HepG2 (cell line): ENCODE results near the gene VPS9D1. TPM values are rescaled to one million over a fixed set of nuclear protein-coding genes. Genes with fewer than 3 reads are reported as not detected.

ENCODE experiments used
- ATAC-seq: fragments of 200-7000 bp; cut with Tn5 transposase; 3 replicates; pipeline ENCODE4 v1.9.1; 2020; ENCODE audit warnings: mild to moderate bottlenecking, moderate library complexity
- BruUV-seq: library from RNA; stranded (reverse); fragments of 400-500 nt; replicated peaks from 2 replicates; lab custom pipeline; 2021; lab: Mats Ljungman, UMichigan
- CTCF ChIA-PET: fragments of 300-600 bp; formaldehyde crosslinking; extraction: SDS; loops from one replicate; lab custom pipeline; 2021; ENCODE audit warnings: low total read pairs, inconsistent platforms, low intra/inter-chr PET ratio; lab: Yijun Ruan, JAX
- POLR2A ChIA-PET: fragments of 350-600 bp; sonication (Branson Sonifier 250); formaldehyde crosslinking; loops from one replicate; lab custom pipeline; 2020; ENCODE audit warnings: antibody characterized with exemption, inconsistent platforms; lab: Yijun Ruan, JAX
- DNase-seq: peaks from one replicate; pipeline ENCODE4 v3.0.0-alpha.2; 2015; ENCODE audit warnings: low spot score
- FAIRE-seq: peaks from 3 replicates; lab custom pipeline; 2011; peaks lifted over from hg19 to GRCh38; lab: Jason Lieb, UNC
- H2AFZ ChIP-seq: one replicate; pipeline ENCODE4 v1.6.1; 2011; ENCODE audit warnings: low read length, inconsistent platforms
- H3K27ac ChIP-seq: fragments of 300-600 bp; 3 replicates; pipeline ENCODE4 v1.8.0; 2011; ENCODE audit warnings: mixed run types, mild to moderate bottlenecking, mixed read lengths, low read length, inconsistent platforms; ENCODE audit not compliant: insufficient read depth; ENCODE audit errors: extremely low read length
- H3K27me3 ChIP-seq, 2 experiments: fragments of 200-600 bp in 1 of 2; 2 replicates in 1 of 2; 3 replicates in 1 of 2; pipeline versions ENCODE4 v1.6.0 to v1.8.0; 2011; ENCODE audit warnings: low read length in 2 of 2, mild to moderate bottlenecking in 2 of 2, moderate library complexity in 2 of 2, inconsistent platforms in 1 of 2; ENCODE audit not compliant: insufficient read depth in 2 of 2, control insufficient read depth in 1 of 2
- H3K36me3 ChIP-seq, 2 experiments: fragments of 200-600 bp in 1 of 2; replicated peaks in 1 of 2; 2 replicates in 1 of 2; 3 replicates in 1 of 2; pipeline versions ENCODE4 v1.5.1 to v1.8.0; 2011; ENCODE audit warnings: low read length in 2 of 2, inconsistent platforms in 1 of 2; ENCODE audit not compliant: insufficient read depth in 2 of 2, control insufficient read depth in 1 of 2
- H3K4me1 ChIP-seq: 2 replicates; pipeline ENCODE4 v1.5.1; 2012; ENCODE audit warnings: low read length, inconsistent platforms; ENCODE audit not compliant: insufficient read depth
- H3K4me2 ChIP-seq: 2 replicates; pipeline ENCODE4 v1.6.0; 2011; ENCODE audit warnings: low read depth, low read length, inconsistent platforms
- H3K4me3 ChIP-seq, 3 experiments: fragments of 200-600 bp in 1 of 3; sonication (generic), shearing (Covaris generic) in 1 of 3; replicated peaks in 1 of 3; 2 replicates each; pipeline ENCODE4 v1.5.1; 2011 to 2016; ENCODE audit warnings: low read length in 3 of 3, inconsistent platforms in 2 of 3, low read depth in 2 of 3, mild to moderate bottlenecking in 2 of 3, control low read depth in 1 of 3, mixed read lengths in 1 of 3; ENCODE audit not compliant: insufficient read depth in 1 of 3
- H3K79me2 ChIP-seq: one replicate; pipeline ENCODE4 v1.6.1; 2011; ENCODE audit warnings: low read length, inconsistent platforms; ENCODE audit not compliant: insufficient read depth
- H3K9ac ChIP-seq: 2 replicates; pipeline ENCODE4 v1.6.0; 2011; ENCODE audit warnings: mild to moderate bottlenecking, low read depth, low read length, inconsistent platforms; ENCODE audit not compliant: insufficient read depth
- H3K9me3 ChIP-seq: 2 replicates; pipeline ENCODE4 v1.5.1; 2012; ENCODE audit warnings: mild to moderate bottlenecking, low read length
- H4K20me1 ChIP-seq: 2 replicates; pipeline ENCODE4 v1.6.0; 2011; ENCODE audit warnings: inconsistent platforms, mild to moderate bottlenecking, low read length, moderate library complexity; ENCODE audit not compliant: insufficient read depth
- ARHGAP35 ChIP-seq: sonication (generic); formaldehyde crosslinking; IDR thresholded peaks from 2 replicates; pipeline ENCODE4 v1.9.0; 2022; ENCODE audit warnings: mild to moderate bottlenecking, inconsistent platforms, moderate library complexity, missing genetic modification reagents, borderline replicate concordance
- ATF7 ChIP-seq, 2 experiments: fragments of 450-650 bp in 1 of 2; sonication (generic) in 1 of 2; formaldehyde crosslinking in 1 of 2; IDR thresholded peaks; 2 replicates each; pipeline versions ENCODE4 v1.4.0 to v1.6.1; 2016 to 2020; ENCODE audit warnings: antibody characterized with exemption in 1 of 2, mild to moderate bottlenecking in 1 of 2, missing genetic modification reagents in 1 of 2
- EHMT2 ChIP-seq: fragments of 200-600 bp; sonication (generic); IDR thresholded peaks from 2 replicates; pipeline ENCODE4 v1.7.0; 2017; ENCODE audit warnings: antibody characterized with exemption, low read depth, low read length, borderline replicate concordance
- GTF2F1 ChIP-seq: fragments of 150-350 bp; IDR thresholded peaks from 2 replicates; pipeline ENCODE4 v1.6.1; 2014; ENCODE audit warnings: low read length
- HMGA1 ChIP-seq: sonication (generic); formaldehyde crosslinking; conservative IDR thresholded peaks from 2 replicates; pipeline ENCODE4 v1.4.0; 2020; ENCODE audit warnings: missing genetic modification reagents
- HOXA3 ChIP-seq: sonication (generic); formaldehyde crosslinking; IDR thresholded peaks from 2 replicates; pipeline ENCODE4 v1.5.0; 2020; ENCODE audit warnings: missing genetic modification reagents
- RBM39 ChIP-seq: fragments of 200-400 bp; formaldehyde crosslinking; IDR thresholded peaks from one replicate; pipeline ENCODE4 v1.6.1; 2018; ENCODE audit warnings: antibody characterized with exemption, mild to moderate bottlenecking, low read depth, low read length; ENCODE audit not compliant: poor library complexity, severe bottlenecking
- RXRA ChIP-seq: sonication (generic); formaldehyde crosslinking; IDR thresholded peaks from 2 replicates; pipeline ENCODE4 v1.5.1; 2020; ENCODE audit warnings: missing genetic modification reagents
- ZEB1 ChIP-seq: IDR thresholded peaks from 2 replicates; pipeline ENCODE4 v1.6.1; 2012; ENCODE audit warnings: mild to moderate bottlenecking, low read depth, inconsistent platforms; ENCODE audit not compliant: insufficient replicate concordance
- ZNF160 ChIP-seq: sonication (generic); formaldehyde crosslinking; IDR thresholded peaks from 2 replicates; pipeline ENCODE4 v1.8.0; 2022; ENCODE audit warnings: mild to moderate bottlenecking, inconsistent platforms, missing genetic modification reagents
- ZNF382 ChIP-seq: sonication (generic); formaldehyde crosslinking; IDR thresholded peaks from 2 replicates; pipeline ENCODE4 v1.5.0; 2020; ENCODE audit warnings: missing genetic modification reagents, mild to moderate bottlenecking, borderline replicate concordance
- ZNF749 ChIP-seq: sonication (generic); formaldehyde crosslinking; IDR thresholded peaks from 2 replicates; pipeline ENCODE4 v1.8.0; 2022; ENCODE audit warnings: mild to moderate bottlenecking, missing genetic modification reagents, moderate library complexity, borderline replicate concordance
- WGBS: methylation state at CpG from one replicate; pipeline ENCODE4 v1.1.6; 2017; ENCODE audit warnings: low lambda C conversion rate; 5-methylcytosine and 5-hydroxymethylcytosine counted together
- in situ Hi-C: cut with HindIII; loops from 2 replicates; pipeline ENCODE4 v1.10.0; 2017; ENCODE audit warnings: low pct_unique_long_range_greater_than_20kb; ENCODE audit not compliant: extremely low pct_ligation_motif_present
- intact Hi-C: fragments of 100-400 bp; cut with micrococcal nuclease; formaldehyde crosslinking; loops from one replicate; pipeline ENCODE4 v1.10.0; 2022; ENCODE audit not compliant: unreplicated experiment
- polyA plus RNA-seq, 8 experiments: library from polyadenylated mRNA; depleted of rRNA in 3 of 8; stranded (reverse) in 7 of 8; unstranded in 1 of 8; fragments of >200 nt; fragmentation: Illumina TruSeq in 4 of 8; extraction: Trizol in 4 of 8; gene quantifications; 2 replicates each; pipeline versions ENCODE4 v1.2.1 to v1.2.3, GENCODE V29; 2011 to 2016; ENCODE audit warnings: low read depth in 4 of 8, missing spikeins in 1 of 8, mixed read lengths in 1 of 8; ENCODE audit not compliant: insufficient read depth in 1 of 8
- total RNA-seq, 5 experiments: library from RNA; depleted of rRNA; stranded (reverse); fragments of >200 nt; fragmentation: Illumina TruSeq; extraction: Trizol; gene quantifications; 2 replicates each; pipeline ENCODE4 v1.2.3, GENCODE V29; 2016; ENCODE audit warnings: low read depth in 1 of 5
- TF ChIP-seq, protein P1 (sequence below): sonication (generic); formaldehyde crosslinking; IDR thresholded peaks from 2 replicates; pipeline ENCODE4 v1.9.0; 2022; ENCODE audit warnings: low read depth, missing genetic modification reagents
- TF ChIP-seq, protein P2 (sequence below): sonication (generic); formaldehyde crosslinking; IDR thresholded peaks from 2 replicates; pipeline ENCODE4 v1.9.0; 2021; ENCODE audit warnings: missing genetic modification reagents, borderline replicate concordance
- TF ChIP-seq, protein P3 (sequence below): sonication (generic); formaldehyde crosslinking; IDR thresholded peaks from 2 replicates; pipeline ENCODE4 v1.5.0; 2020; ENCODE audit warnings: mild to moderate bottlenecking, missing genetic modification reagents, borderline replicate concordance

Gene VPS9D1
- total and polyA plus RNA-seq, 2 of the 13 experiments (the other 11 are each of a cell fraction or from before 2014, with no cell fraction given): 10.1 to 13.2 TPM

GRCh38 chr16:89686520-89687091, 34.1 kb downstream of the VPS9D1 start, which contains the start of gene CDK10 (continued):
- TF ChIP-seq RBM39 (peak; percentile 40), HOXA3 (CRISPR knock-in tag) (peak; percentile 45; the same call in 1 of the 2 replicates), ATF7 (IDR thresholded peaks at IDR 0.05) (no peak), ATF7 (CRISPR knock-in tag; IDR thresholded peaks at IDR 0.05) (no peak), ZNF749 (CRISPR knock-in tag) (no peak), ARHGAP35 (CRISPR knock-in tag) (0 out of 2 replicates have a peak, but pooled peaks have one; percentile 36)

DNA sequence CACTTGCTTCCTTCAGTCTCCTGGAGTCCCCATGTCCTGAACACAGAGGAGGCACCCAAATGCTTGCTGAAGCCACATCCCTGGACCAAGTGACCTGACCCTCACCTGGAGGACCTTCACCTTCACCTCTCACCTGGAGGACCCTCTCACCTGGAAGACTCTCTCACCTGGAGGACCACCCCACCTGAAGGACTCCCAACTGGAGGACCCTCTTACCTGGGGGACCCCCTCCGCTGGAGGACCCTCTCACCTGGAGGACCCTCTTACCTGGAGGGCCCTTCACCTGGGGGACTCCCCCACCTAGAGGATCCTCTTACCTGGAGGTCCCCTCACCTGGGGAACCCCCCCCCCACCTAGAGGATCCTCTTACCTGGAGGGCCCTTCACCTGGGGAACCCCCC, 34.8 kb downstream of the VPS9D1 start:
- no TSS peak for BruUV-seq
- 100% methylated on average over 1 of the region's 1 CpG for WGBS
- no peaks in the 10 kb centered on the region for H3K79me2 ChIP-seq
- CTCF ChIA-PET: no interaction called here
- in situ Hi-C loops (no loop called here), intact Hi-C loops (loop anchor here (2.0 kb wide), 2 partner anchors 15 kb away; partner anchors contain the start of gene SPATA2L)
- ATAC-seq (no peak), DNase-seq (no peak), FAIRE-seq (no peak)
- no peak overlapping the region for H3K9ac ChIP-seq
- H3K36me3 ChIP-seq: no peaks in the 10 kb centered on the region
- no peak overlapping the region for H2AFZ ChIP-seq
- 0 out of 2 replicates have a peak overlapping the region, but pooled peaks have one; percentile 28 for H3K4me2 ChIP-seq
- H3K4me1 ChIP-seq: peaks cover 58% of the 10 kb centered on the region
- peaks cover 15% of the 10 kb centered on the region for H3K9me3 ChIP-seq
- no peak for TF ChIP-seq GTF2F1
- TF ChIP-seq ZNF160: no peak
- TF ChIP-seq, protein P1, sequence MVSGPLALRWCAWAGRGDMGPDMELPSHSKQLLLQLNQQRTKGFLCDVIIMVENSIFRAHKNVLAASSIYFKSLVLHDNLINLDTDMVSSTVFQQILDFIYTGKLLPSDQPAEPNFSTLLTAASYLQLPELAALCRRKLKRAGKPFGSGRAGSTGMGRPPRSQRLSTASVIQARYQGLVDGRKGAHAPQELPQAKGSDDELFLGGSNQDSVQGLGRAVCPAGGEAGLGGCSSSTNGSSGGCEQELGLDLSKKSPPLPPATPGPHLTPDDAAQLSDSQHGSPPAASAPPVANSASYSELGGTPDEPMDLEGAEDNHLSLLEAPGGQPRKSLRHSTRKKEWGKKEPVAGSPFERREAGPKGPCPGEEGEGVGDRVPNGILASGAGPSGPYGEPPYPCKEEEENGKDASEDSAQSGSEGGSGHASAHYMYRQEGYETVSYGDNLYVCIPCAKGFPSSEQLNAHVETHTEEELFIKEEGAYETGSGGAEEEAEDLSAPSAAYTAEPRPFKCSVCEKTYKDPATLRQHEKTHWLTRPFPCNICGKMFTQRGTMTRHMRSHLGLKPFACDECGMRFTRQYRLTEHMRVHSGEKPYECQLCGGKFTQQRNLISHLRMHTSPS (CRISPR knock-in tag): no peak
- TF ChIP-seq, protein P2, sequence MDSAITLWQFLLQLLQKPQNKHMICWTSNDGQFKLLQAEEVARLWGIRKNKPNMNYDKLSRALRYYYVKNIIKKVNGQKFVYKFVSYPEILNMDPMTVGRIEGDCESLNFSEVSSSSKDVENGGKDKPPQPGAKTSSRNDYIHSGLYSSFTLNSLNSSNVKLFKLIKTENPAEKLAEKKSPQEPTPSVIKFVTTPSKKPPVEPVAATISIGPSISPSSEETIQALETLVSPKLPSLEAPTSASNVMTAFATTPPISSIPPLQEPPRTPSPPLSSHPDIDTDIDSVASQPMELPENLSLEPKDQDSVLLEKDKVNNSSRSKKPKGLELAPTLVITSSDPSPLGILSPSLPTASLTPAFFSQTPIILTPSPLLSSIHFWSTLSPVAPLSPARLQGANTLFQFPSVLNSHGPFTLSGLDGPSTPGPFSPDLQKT (CRISPR knock-in tag): no peak
- no peak for TF ChIP-seq EHMT2
- TF ChIP-seq RXRA: no peak
- TF ChIP-seq ZEB1: peak; percentile 52
- no peak for TF ChIP-seq HMGA1 (CRISPR knock-in tag)
- TF ChIP-seq, protein P3, sequence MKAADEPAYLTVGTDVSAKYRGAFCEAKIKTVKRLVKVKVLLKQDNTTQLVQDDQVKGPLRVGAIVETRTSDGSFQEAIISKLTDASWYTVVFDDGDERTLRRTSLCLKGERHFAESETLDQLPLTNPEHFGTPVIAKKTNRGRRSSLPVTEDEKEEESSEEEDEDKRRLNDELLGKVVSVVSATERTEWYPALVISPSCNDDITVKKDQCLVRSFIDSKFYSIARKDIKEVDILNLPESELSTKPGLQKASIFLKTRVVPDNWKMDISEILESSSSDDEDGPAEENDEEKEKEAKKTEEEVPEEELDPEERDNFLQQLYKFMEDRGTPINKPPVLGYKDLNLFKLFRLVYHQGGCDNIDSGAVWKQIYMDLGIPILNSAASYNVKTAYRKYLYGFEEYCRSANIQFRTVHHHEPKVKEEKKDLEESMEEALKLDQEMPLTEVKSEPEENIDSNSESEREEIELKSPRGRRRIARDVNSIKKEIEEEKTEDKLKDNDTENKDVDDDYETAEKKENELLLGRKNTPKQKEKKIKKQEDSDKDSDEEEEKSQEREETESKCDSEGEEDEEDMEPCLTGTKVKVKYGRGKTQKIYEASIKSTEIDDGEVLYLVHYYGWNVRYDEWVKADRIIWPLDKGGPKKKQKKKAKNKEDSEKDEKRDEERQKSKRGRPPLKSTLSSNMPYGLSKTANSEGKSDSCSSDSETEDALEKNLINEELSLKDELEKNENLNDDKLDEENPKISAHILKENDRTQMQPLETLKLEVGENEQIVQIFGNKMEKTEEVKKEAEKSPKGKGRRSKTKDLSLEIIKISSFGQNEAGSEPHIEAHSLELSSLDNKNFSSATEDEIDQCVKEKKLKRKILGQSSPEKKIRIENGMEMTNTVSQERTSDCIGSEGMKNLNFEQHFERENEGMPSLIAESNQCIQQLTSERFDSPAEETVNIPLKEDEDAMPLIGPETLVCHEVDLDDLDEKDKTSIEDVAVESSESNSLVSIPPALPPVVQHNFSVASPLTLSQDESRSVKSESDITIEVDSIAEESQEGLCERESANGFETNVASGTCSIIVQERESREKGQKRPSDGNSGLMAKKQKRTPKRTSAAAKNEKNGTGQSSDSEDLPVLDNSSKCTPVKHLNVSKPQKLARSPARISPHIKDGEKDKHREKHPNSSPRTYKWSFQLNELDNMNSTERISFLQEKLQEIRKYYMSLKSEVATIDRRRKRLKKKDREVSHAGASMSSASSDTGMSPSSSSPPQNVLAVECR (CRISPR knock-in tag): 0 out of 2 replicates have a peak, but pooled peaks have one; percentile 24
- no peak for TF ChIP-seq ZNF382
- peak overlapping the region; percentile 17 for H3K27ac ChIP-seq
- H3K27me3 ChIP-seq: no peaks in the 10 kb centered on the region
- H3K4me3 ChIP-seq: no peak overlapping the region
- no peaks in the 10 kb centered on the region for H4K20me1 ChIP-seq
- POLR2A ChIA-PET: interaction anchor here (1.1 to 2.5 kb wide), 2 partner anchors 9 to 14 kb away, joined by 7 to 32 read pairs; no protein-coding TSS in a partner anchor
